ENCODE results near the gene CNTFR. TPM values are rescaled to one million over a fixed set of nuclear protein-coding genes. Genes with fewer than 3 reads are reported as not detected.

Gene CNTFR
- total and polyA plus RNA-seq, 2 of the 8 experiments (the other 6 are each of a cell fraction or from before 2014, with no cell fraction given): 1.2 to 4.2 TPM

GRCh38 chr9:34570809-34571480, 18.6 kb downstream of the CNTFR start (continued):
- TF ChIP-seq ATF2 (IDR thresholded peaks at IDR 0.05; ENCODE audit: low read length): no peak
- no peak for TF ChIP-seq CEBPB (IDR thresholded peaks at IDR 0.05; ENCODE audit: low read depth, low read length)
- TF ChIP-seq CHD2 (IDR thresholded peaks at IDR 0.05; ENCODE audit: low read length): no peak
- TF ChIP-seq USF2 (IDR thresholded peaks at IDR 0.05; ENCODE audit: low read length): no peak
- no peak for TF ChIP-seq CHD7 (IDR thresholded peaks at IDR 0.05; ENCODE audit: insufficient replicate concordance, low read length)
- TF ChIP-seq ASH2L (IDR thresholded peaks at IDR 0.05; ENCODE audit: low read length): no peak

Measured in H1 (cell line).